Omental fat pad (tissue), 4 donors: ENCODE measurements around the gene DPYSL5. TPM values are rescaled to one million over a fixed set of nuclear protein-coding genes. Genes with fewer than 3 reads are reported as not detected.

ENCODE experiments used
- ATAC-seq: fragments of 150-250 bp; one replicate; pipeline ENCODE4 v1.9.1; 2016; ENCODE audit warnings: mild to moderate bottlenecking, moderate library complexity; ENCODE audit not compliant: low FRiP score
- DNase-seq: peaks from one replicate; pipeline ENCODE4 v3.0.0-alpha.2; 2019; ENCODE audit warnings: low spot score
- CTCF ChIP-seq, 3 donors: fragments of 450-650 bp; IDR thresholded peaks; one replicate each; pipeline ENCODE4 v1.5.1; 2016 to 2017; ENCODE audit warnings: antibody characterized with exemption in 3 of 3, mild to moderate bottlenecking in 3 of 3, moderate library complexity in 2 of 3
- total RNA-seq, 4 donors: library from RNA; depleted of rRNA; stranded (reverse); fragments of >200 nt; gene quantifications; one replicate each; pipeline ENCODE4 v1.1.0, GENCODE V29; 2016

Gene DPYSL5
- total RNA-seq, 4 donors from 2014 or later, result not detected

- DNase-seq (no peak), ATAC-seq (no peak)
- TF ChIP-seq CTCF (IDR thresholded peaks at IDR 0.05), result no peak
These were observed 44.2 kb downstream of the DPYSL5 start for GRCh38 chr2:26892133-26892532.

- TF ChIP-seq CTCF (IDR thresholded peaks at IDR 0.05), result no peak
- no peak for ATAC-seq
- no peak for DNase-seq
These were observed 45.1 kb downstream of the DPYSL5 start for GRCh38 chr2:26892922-26893524.

- no peak for ATAC-seq
- no peak for TF ChIP-seq CTCF (IDR thresholded peaks at IDR 0.05)
- DNase-seq, result no peak
These were observed 46.2 kb downstream of the DPYSL5 start for GRCh38 chr2:26894136-26894535.

GRCh38 chr2:26897807-26898479 lies 50.0 kb downstream of the DPYSL5 start:
- TF ChIP-seq CTCF (IDR thresholded peaks at IDR 0.05), result no peak
- DNase-seq (no peak), ATAC-seq (no peak)

GRCh38 chr2:26898480-26899078 lies 50.6 kb downstream of the DPYSL5 start:
- no peak for ATAC-seq
- no peak for TF ChIP-seq CTCF (IDR thresholded peaks at IDR 0.05)
- DNase-seq, result no peak

GRCh38 chr2:26899500-26900164 lies 51.7 kb downstream of the DPYSL5 start:
- ATAC-seq, result no peak
- TF ChIP-seq CTCF (IDR thresholded peaks at IDR 0.05), result no peak

More at GRCh38 chr2:26899500-26900164, 51.7 kb downstream of the DPYSL5 start:
- DNase-seq, result no peak
